ENCODE data around the gene EPHB4. TPM values are rescaled to one million over a fixed set of nuclear protein-coding genes. Genes with fewer than 3 reads are reported as not detected.

Gene EPHB4
- total RNA-seq, 1 experiment from 2014 or later: 120 TPM

- no peak for TF ChIP-seq ZNF281 (CRISPR knock-in tag; IDR thresholded peaks at IDR 0.05)
Observed at GRCh38 chr7:100803398-100804161, 23.7 kb downstream of the EPHB4 start (continued).

DNA sequence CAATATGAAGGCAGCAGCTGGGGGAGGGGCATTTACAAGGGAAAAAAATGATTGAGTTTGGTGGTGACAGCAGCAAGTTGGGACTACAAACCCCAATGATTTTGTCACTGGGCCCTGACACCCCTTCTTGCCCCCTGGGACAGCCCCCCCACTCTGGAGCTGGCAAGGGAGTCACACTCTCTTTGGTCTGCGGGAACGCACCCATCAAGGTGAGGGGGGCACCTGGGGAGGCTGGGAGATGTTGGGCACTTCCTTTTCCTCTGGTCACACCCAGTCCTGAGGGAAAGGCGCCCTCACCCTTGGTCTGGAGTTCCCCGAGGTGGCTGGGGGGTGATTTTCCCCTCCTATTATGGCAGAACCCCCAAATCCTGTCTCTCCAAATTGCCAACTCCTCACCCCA lies 24.4 kb downstream of the EPHB4 start:
- no peak for TF ChIP-seq E2F1 (CRISPR knock-in tag; IDR thresholded peaks at IDR 0.05)
- TF ChIP-seq, protein P1, sequence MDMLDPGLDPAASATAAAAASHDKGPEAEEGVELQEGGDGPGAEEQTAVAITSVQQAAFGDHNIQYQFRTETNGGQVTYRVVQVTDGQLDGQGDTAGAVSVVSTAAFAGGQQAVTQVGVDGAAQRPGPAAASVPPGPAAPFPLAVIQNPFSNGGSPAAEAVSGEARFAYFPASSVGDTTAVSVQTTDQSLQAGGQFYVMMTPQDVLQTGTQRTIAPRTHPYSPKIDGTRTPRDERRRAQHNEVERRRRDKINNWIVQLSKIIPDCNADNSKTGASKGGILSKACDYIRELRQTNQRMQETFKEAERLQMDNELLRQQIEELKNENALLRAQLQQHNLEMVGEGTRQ (CRISPR knock-in tag; IDR thresholded peaks at IDR 0.05): no peak
- no peak for TF ChIP-seq ZNF121 (CRISPR knock-in tag; IDR thresholded peaks at IDR 0.05)
- no peak for TF ChIP-seq ZNF416 (CRISPR knock-in tag; IDR thresholded peaks at IDR 0.05)
- Mint-ChIP-seq H3K4me3 (no peak overlapping the region), H3K4me1 (peaks cover 27% of the 10 kb centered on the region), H3K27ac (peak overlapping the region; percentile 23), H3K27me3 (ENCODE audit: low read depth) (no peaks in the 10 kb centered on the region), H3K9me3 (no peaks in the 10 kb centered on the region), H3K36me3 (peaks cover 47% of the 10 kb centered on the region)
- CTCF ChIA-PET: interaction anchor here (1.0 to 8.5 kb wide), 4 partner anchors 9 to 49 kb away, joined by 4 to 131 read pairs (median 50); partner anchors contain the start of genes EPHB4 and SLC12A9
- DNase-seq (ENCODE audit: low spot score) (no peak), ATAC-seq (no peak)
- POLR2A ChIA-PET: interaction anchor here (0.7 kb wide), 1 partner anchor 1347 kb away, joined by 3 read pairs; no protein-coding TSS in a partner anchor

DNA sequence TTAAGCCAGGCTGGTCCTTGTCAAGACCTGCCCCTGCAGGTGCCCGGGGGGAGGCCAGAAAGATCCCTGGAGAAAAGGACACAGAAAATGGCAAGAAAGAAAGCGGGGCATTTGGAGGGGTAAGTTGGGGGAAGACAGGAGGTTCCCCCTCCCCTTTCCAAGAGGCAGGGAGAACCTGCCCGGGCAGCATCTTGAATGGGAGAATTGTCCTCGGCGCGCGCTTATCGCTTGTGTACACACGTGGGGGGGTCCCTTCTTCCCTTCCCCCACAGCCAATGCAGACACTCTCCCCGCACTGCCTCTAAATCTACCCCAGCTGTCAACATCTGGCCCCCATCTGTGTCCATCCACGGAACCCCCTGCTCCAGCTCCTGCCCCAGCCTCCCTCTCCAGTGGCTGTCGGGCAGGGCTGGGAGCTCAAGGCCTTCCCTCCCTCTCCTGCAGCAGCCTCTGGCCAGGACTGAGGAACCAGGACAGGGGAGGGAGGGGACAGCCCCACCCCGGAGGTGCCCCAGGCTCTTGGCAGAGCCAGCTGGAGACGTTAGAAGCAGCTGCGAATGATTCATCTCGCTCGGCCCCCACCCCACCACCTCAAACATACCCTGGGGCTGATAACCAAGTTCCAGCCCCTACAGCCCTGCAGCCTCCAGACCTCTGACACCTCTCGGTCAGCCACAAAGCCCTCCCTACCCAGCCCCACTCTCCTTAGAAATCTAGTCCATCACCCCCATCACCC lies 25.3 kb downstream of the EPHB4 start:
- ATAC-seq: peak; percentile 3; the same call in 1 of the 2 replicates
- Mint-ChIP-seq H3K36me3 (peaks cover 37% of the 10 kb centered on the region), H3K4me1 (peaks cover 27% of the 10 kb centered on the region), H3K27ac (no peak overlapping the region), H3K27me3 (ENCODE audit: low read depth) (no peaks in the 10 kb centered on the region), H3K4me3 (no peak overlapping the region), H3K9me3 (no peaks in the 10 kb centered on the region)
- no peak for TF ChIP-seq NFE2L1 (CRISPR knock-in tag; IDR thresholded peaks at IDR 0.05)
- TF ChIP-seq, protein P2, sequence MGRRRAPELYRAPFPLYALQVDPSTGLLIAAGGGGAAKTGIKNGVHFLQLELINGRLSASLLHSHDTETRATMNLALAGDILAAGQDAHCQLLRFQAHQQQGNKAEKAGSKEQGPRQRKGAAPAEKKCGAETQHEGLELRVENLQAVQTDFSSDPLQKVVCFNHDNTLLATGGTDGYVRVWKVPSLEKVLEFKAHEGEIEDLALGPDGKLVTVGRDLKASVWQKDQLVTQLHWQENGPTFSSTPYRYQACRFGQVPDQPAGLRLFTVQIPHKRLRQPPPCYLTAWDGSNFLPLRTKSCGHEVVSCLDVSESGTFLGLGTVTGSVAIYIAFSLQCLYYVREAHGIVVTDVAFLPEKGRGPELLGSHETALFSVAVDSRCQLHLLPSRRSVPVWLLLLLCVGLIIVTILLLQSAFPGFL (CRISPR knock-in tag; IDR thresholded peaks at IDR 0.05; ENCODE audit: borderline replicate concordance): no peak
- TF ChIP-seq, protein P3, sequence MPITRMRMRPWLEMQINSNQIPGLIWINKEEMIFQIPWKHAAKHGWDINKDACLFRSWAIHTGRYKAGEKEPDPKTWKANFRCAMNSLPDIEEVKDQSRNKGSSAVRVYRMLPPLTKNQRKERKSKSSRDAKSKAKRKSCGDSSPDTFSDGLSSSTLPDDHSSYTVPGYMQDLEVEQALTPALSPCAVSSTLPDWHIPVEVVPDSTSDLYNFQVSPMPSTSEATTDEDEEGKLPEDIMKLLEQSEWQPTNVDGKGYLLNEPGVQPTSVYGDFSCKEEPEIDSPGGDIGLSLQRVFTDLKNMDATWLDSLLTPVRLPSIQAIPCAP (CRISPR knock-in tag; IDR thresholded peaks at IDR 0.05): no peak
- ChIA-PET CTCF (interaction anchor here (0.6 to 8.5 kb wide), 25 partner anchors 9 to 391 kb away, joined by 3 to 131 read pairs (median 6); partner anchors contain the start of genes EPHB4, FBXO24, LRCH4 and POP7), POLR2A (interaction anchor here (1.1 to 2.2 kb wide), 4 partner anchors 16 to 88 kb away, joined by 3 to 11 read pairs (median 6); partner anchors contain the start of genes EPHB4, SLC12A9 and UFSP1)
- no peak for DNase-seq (ENCODE audit: low spot score)
